Measurements from ENCODE around the gene SLC2A8.

SLC2A8 gene

GRCh38 chr9:127361561-127361960 is 35.4 kb upstream of the SLC2A8 start:
- Histone ChIP-seq H3K27ac (no peak overlapping the region), H3K27me3 (replicated peaks) (no peaks in the 10 kb centered on the region), H3K36me3 (replicated peaks) (no peaks in the 10 kb centered on the region), H3K4me3 (ENCODE audit: low read depth, low read length) (no peak overlapping the region)
- DNase-seq = no peak
- in situ Hi-C loops (cut with HindIII; ENCODE audit: low pct_ligation_motif_present, low sequenced_read_pairs) = no loop called here
- TF ChIP-seq CTCF (IDR thresholded peaks at IDR 0.05; ENCODE audit: low read depth, low read length, missing control alignments) = no peak

- Histone ChIP-seq H3K27ac (no peak overlapping the region), H3K4me3 (ENCODE audit: low read depth, low read length) (no peak overlapping the region), H3K36me3 (replicated peaks) (no peaks in the 10 kb centered on the region), H3K27me3 (replicated peaks) (no peaks in the 10 kb centered on the region)
- no peak for DNase-seq
- TF ChIP-seq CTCF (IDR thresholded peaks at IDR 0.05; ENCODE audit: low read depth, low read length, missing control alignments) = no peak
- in situ Hi-C loops (cut with HindIII; ENCODE audit: low pct_ligation_motif_present, low sequenced_read_pairs) = no loop called here
Measured at GRCh38 chr9:127362829-127363228, 34.1 kb upstream of the SLC2A8 start.

GRCh38 chr9:127365461-127365860 is 31.5 kb upstream of the SLC2A8 start:
- Histone ChIP-seq H3K36me3 (replicated peaks) (no peaks in the 10 kb centered on the region), H3K27me3 (replicated peaks) (no peaks in the 10 kb centered on the region), H3K4me3 (ENCODE audit: low read depth, low read length) (no peak overlapping the region), H3K27ac (no peak overlapping the region)
- TF ChIP-seq CTCF (IDR thresholded peaks at IDR 0.05; ENCODE audit: low read depth, low read length, missing control alignments) = no peak
- in situ Hi-C loops (cut with HindIII; ENCODE audit: low pct_ligation_motif_present, low sequenced_read_pairs) = no loop called here
- no peak for DNase-seq

GRCh38 chr9:127366594-127366993 is 30.4 kb upstream of the SLC2A8 start:
- no peak for TF ChIP-seq CTCF (IDR thresholded peaks at IDR 0.05; ENCODE audit: low read depth, low read length, missing control alignments)
- in situ Hi-C loops (cut with HindIII; ENCODE audit: low pct_ligation_motif_present, low sequenced_read_pairs) = no loop called here
- Histone ChIP-seq H3K4me3 (ENCODE audit: low read depth, low read length) (no peak overlapping the region), H3K36me3 (replicated peaks) (no peaks in the 10 kb centered on the region), H3K27ac (no peak overlapping the region), H3K27me3 (replicated peaks) (no peaks in the 10 kb centered on the region)
- no peak for DNase-seq

- no peak for TF ChIP-seq CTCF (IDR thresholded peaks at IDR 0.05; ENCODE audit: low read depth, low read length, missing control alignments)
- Histone ChIP-seq H3K36me3 (replicated peaks) (no peaks in the 10 kb centered on the region), H3K27me3 (replicated peaks) (no peaks in the 10 kb centered on the region), H3K4me3 (ENCODE audit: low read depth, low read length) (no peak overlapping the region), H3K27ac (no peak overlapping the region)
- DNase-seq = no peak
- in situ Hi-C loops (cut with HindIII; ENCODE audit: low pct_ligation_motif_present, low sequenced_read_pairs) = no loop called here
Measured at GRCh38 chr9:127368852-127369402, 28.0 kb upstream of the SLC2A8 start.

- in situ Hi-C loops (cut with HindIII; ENCODE audit: low pct_ligation_motif_present, low sequenced_read_pairs) = no loop called here
- no peak for DNase-seq
- TF ChIP-seq CTCF (IDR thresholded peaks at IDR 0.05; ENCODE audit: low read depth, low read length, missing control alignments) = no peak
- Histone ChIP-seq H3K36me3 (replicated peaks) (no peaks in the 10 kb centered on the region), H3K4me3 (ENCODE audit: low read depth, low read length) (no peak overlapping the region), H3K27ac (no peak overlapping the region), H3K27me3 (replicated peaks) (no peaks in the 10 kb centered on the region)
Measured at GRCh38 chr9:127369428-127369827, 27.5 kb upstream of the SLC2A8 start.
